OCI-LY7 (cell line): ENCODE data around the gene SESN3.

ENCODE experiments used
- EZH2phosphoT487 ChIP-seq: fragments of 200-600 bp; sonication (generic); IDR thresholded peaks from 2 replicates; pipeline ENCODE4 v1.6.1; 2018; ENCODE audit warnings: low read depth, borderline replicate concordance, mild to moderate bottlenecking, mixed run types, antibody characterized with exemption, low read length, moderate library complexity, mixed read lengths
- TF ChIP-seq, protein P1 (sequence below): fragments of 200-600 bp; sonication (generic); conservative IDR thresholded peaks from 2 replicates; pipeline ENCODE4 v1.5.1; 2014; ENCODE audit warnings: mild to moderate bottlenecking, antibody characterized with exemption, low read length, moderate library complexity, mixed read lengths

DNA sequence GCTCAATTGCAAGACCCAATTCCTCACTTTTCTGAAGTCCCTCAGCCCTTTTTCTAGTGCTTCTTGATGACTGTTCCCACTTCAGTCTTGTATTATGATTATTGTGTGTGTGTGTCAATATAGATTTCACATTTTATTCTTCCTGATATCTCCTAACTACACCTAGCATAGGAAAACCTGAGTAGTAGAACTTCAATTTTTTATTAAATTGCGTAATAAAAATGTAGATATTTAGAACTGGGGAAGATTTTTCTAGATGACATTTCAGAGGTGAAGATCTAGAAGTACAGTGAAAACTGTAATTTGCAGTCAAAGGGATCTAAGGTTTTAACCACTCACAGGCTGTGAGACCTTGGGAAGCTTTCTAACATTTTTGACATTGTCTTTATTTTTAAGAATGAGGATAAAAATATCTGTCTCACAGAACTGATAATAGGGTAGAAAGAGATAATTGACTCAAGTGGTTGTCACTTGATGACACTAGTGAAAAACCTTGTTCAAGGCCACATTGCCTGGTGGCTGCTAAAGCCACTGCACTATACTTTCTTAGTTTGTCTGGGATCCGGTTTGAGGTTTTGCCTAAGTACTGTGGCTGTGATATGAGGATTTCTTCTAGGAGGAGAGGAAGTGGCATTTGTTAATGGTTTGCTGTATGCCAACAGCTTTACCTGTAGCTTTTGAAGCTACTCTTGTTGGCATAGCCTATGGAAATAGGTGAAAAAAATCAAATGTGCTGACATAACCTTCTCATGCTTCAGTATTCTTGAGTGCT lies 32.2 kb upstream of the SESN3 start:
- TF ChIP-seq, protein P1, sequence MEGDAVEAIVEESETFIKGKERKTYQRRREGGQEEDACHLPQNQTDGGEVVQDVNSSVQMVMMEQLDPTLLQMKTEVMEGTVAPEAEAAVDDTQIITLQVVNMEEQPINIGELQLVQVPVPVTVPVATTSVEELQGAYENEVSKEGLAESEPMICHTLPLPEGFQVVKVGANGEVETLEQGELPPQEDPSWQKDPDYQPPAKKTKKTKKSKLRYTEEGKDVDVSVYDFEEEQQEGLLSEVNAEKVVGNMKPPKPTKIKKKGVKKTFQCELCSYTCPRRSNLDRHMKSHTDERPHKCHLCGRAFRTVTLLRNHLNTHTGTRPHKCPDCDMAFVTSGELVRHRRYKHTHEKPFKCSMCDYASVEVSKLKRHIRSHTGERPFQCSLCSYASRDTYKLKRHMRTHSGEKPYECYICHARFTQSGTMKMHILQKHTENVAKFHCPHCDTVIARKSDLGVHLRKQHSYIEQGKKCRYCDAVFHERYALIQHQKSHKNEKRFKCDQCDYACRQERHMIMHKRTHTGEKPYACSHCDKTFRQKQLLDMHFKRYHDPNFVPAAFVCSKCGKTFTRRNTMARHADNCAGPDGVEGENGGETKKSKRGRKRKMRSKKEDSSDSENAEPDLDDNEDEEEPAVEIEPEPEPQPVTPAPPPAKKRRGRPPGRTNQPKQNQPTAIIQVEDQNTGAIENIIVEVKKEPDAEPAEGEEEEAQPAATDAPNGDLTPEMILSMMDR = no peak
- no peak for TF ChIP-seq EZH2phosphoT487
